HG03469 (cell line): Measurements from ENCODE around the gene MCU.
A peak's percentile ranks its signal among the peaks of the same experiment; 100 is the strongest.
"Not testable (repeated sequence)": the region's sequence is repeated elsewhere in the genome, so short reads cannot be mapped to it uniquely, and the experiment has no call there.

Source experiments
- ATAC-seq: cut with Tn5 transposase; IDR thresholded peaks from one replicate; pipeline ENCODE4 v1.9.1; 2021; ENCODE audit warnings: mild to moderate bottlenecking, moderate library complexity, moderate number of reproducible peaks; ENCODE audit not compliant: unreplicated experiment

The MCU gene

GRCh38 chr10:72691863-72692743 is at the start of gene MCU:
Gene MCU, plus strand, starts transcription at chr10:72692143. Its CDS starts 9 bp downstream, at chr10:72692152.
- ATAC-seq: peak; percentile 57

- no peak for ATAC-seq
Measured at GRCh38 chr10:72642318-72642717, 49.6 kb upstream of the MCU start.

GRCh38 chr10:72645263-72645858 is 46.6 kb upstream of the MCU start:
- ATAC-seq: no peak

GRCh38 chr10:72646971-72647370 is 45.0 kb upstream of the MCU start:
- ATAC-seq: not testable (repeated sequence)

- ATAC-seq: no peak
Measured at GRCh38 chr10:72648301-72648700, 43.6 kb upstream of the MCU start.

GRCh38 chr10:72649291-72649690 is 42.7 kb upstream of the MCU start:
- no peak for ATAC-seq

- no peak for ATAC-seq
Measured at GRCh38 chr10:72653383-72654096, 38.4 kb upstream of the MCU start.

- ATAC-seq: no peak
Measured at GRCh38 chr10:72654720-72655119, 37.2 kb upstream of the MCU start.

- ATAC-seq: no peak
Measured at GRCh38 chr10:72658696-72659400, 33.1 kb upstream of the MCU start.

- no peak for ATAC-seq
Measured at GRCh38 chr10:72659694-72660093, 32.2 kb upstream of the MCU start.

GRCh38 chr10:72660220-72660619 is 31.7 kb upstream of the MCU start:
- no peak for ATAC-seq

GRCh38 chr10:72661431-72661830 is 30.5 kb upstream of the MCU start:
- ATAC-seq: no peak

GRCh38 chr10:72663971-72664370 is 28.0 kb upstream of the MCU start:
- ATAC-seq: no peak

GRCh38 chr10:72665925-72666324 is 26.0 kb upstream of the MCU start:
- no peak for ATAC-seq

GRCh38 chr10:72667207-72667864 is 24.6 kb upstream of the MCU start:
- no peak for ATAC-seq

GRCh38 chr10:72673280-72673679 is 18.7 kb upstream of the MCU start:
- no peak for ATAC-seq

GRCh38 chr10:72674174-72674573 is 17.8 kb upstream of the MCU start:
- not testable (repeated sequence) for ATAC-seq

GRCh38 chr10:72679838-72680241 is 12.1 kb upstream of the MCU start:
- ATAC-seq: no peak

- no peak for ATAC-seq
Measured at GRCh38 chr10:72682638-72683037, 9.3 kb upstream of the MCU start.

GRCh38 chr10:72685264-72685921 is 6.5 kb upstream of the MCU start:
- no peak for ATAC-seq
